Keratinocyte (primary cell): ENCODE results near the gene CDKN2D. TPM values are rescaled to one million over a fixed set of nuclear protein-coding genes. Genes with fewer than 3 reads are reported as not detected.

Experiments used
- DNase-seq: peaks from one replicate; pipeline ENCODE4 v3.0.0-alpha.2; 2011; ENCODE audit warnings: low read depth, missing footprints, low spot score
- FAIRE-seq: peaks from 2 replicates; lab custom pipeline; 2011; peaks lifted over from hg19 to GRCh38; lab: Jason Lieb, UNC
- H2AFZ ChIP-seq: 2 replicates; pipeline ENCODE4 v1.6.0; 2012; ENCODE audit warnings: low read length, control low read depth, inconsistent platforms; ENCODE audit not compliant: control insufficient read depth
- H3K27ac ChIP-seq: 2 replicates; pipeline ENCODE4 v1.5.1; 2011; ENCODE audit warnings: low read length; ENCODE audit not compliant: control insufficient read depth, insufficient read depth
- H3K27me3 ChIP-seq: 3 replicates; pipeline ENCODE4 v1.6.0; 2011; ENCODE audit warnings: low read length; ENCODE audit not compliant: control insufficient read depth, insufficient read depth; ENCODE audit errors: extremely low read depth
- H3K36me3 ChIP-seq, 2 experiments: 2 replicates in 1 of 2; 3 replicates in 1 of 2; pipeline ENCODE4 v1.5.1; 2011; ENCODE audit warnings: low read length in 2 of 2, mild to moderate bottlenecking in 1 of 2; ENCODE audit not compliant: control insufficient read depth in 2 of 2, insufficient read depth in 2 of 2; ENCODE audit errors: extremely low read depth in 1 of 2
- H3K4me1 ChIP-seq: 3 replicates; pipeline ENCODE4 v1.5.1; 2011; ENCODE audit warnings: low read length; ENCODE audit not compliant: control insufficient read depth, insufficient read depth; ENCODE audit errors: extremely low read depth
- H3K4me2 ChIP-seq: 3 replicates; pipeline ENCODE4 v1.6.0; 2011; ENCODE audit warnings: low read depth, low read length; ENCODE audit not compliant: control insufficient read depth, insufficient read depth; ENCODE audit errors: extremely low read depth
- H3K4me3 ChIP-seq, 3 experiments: fragments of 200-600 bp in 1 of 3; sonication (generic) in 1 of 3; 2 replicates in 2 of 3; 3 replicates in 1 of 3; pipeline ENCODE4 v1.5.1; 2011 to 2016; ENCODE audit warnings: low read length in 3 of 3, mild to moderate bottlenecking in 3 of 3, control low read depth in 2 of 3, inconsistent platforms in 1 of 3, low read depth in 1 of 3, mixed read lengths in 1 of 3, mixed run types in 1 of 3, moderate library complexity in 1 of 3; ENCODE audit not compliant: control insufficient read depth in 2 of 3, insufficient read depth in 2 of 3; ENCODE audit errors: extremely low read depth in 1 of 3
- H3K79me2 ChIP-seq: 2 replicates; pipeline ENCODE4 v1.6.0; 2012; ENCODE audit warnings: low read length; ENCODE audit not compliant: control insufficient read depth, insufficient read depth
- H3K9ac ChIP-seq: 3 replicates; pipeline ENCODE4 v1.6.0; 2011; ENCODE audit warnings: low read length; ENCODE audit not compliant: control insufficient read depth, insufficient read depth; ENCODE audit errors: extremely low read depth
- H3K9me1 ChIP-seq: 3 replicates; pipeline ENCODE4 v1.6.0; 2011; ENCODE audit warnings: low read length; ENCODE audit not compliant: control insufficient read depth, insufficient read depth; ENCODE audit errors: extremely low read depth
- H3K9me3 ChIP-seq: 2 replicates; pipeline ENCODE4 v1.5.1; 2012; ENCODE audit warnings: low read depth, low read length; ENCODE audit not compliant: control insufficient read depth
- H4K20me1 ChIP-seq: 3 replicates; pipeline ENCODE4 v1.6.0; 2011; ENCODE audit warnings: low read length; ENCODE audit not compliant: control insufficient read depth, insufficient read depth; ENCODE audit errors: extremely low read depth
- CTCF ChIP-seq, 3 experiments: IDR thresholded peaks in 1 of 3; conservative IDR thresholded peaks in 1 of 3; optimal IDR thresholded peaks in 1 of 3; 2 replicates in 2 of 3; 3 replicates in 1 of 3; pipeline versions ENCODE3 to v1.5.1; 2011; ENCODE audit warnings: low read length in 3 of 3, mild to moderate bottlenecking in 3 of 3, moderate library complexity in 2 of 3, control low read depth in 1 of 3, inconsistent platforms in 1 of 3; ENCODE audit not compliant: insufficient read depth in 2 of 3; ENCODE audit errors: extremely low read depth in 1 of 3
- EZH2 ChIP-seq: IDR thresholded peaks from one replicate; pipeline ENCODE4 v1.6.1; 2012; ENCODE audit warnings: inconsistent platforms, mild to moderate bottlenecking, low read length, moderate library complexity
- dilution Hi-C: fragments of 300-500 bp; cut with MboI; formaldehyde crosslinking; loops from one replicate; pipeline ENCODE4 v1.7.0; 2020; ENCODE audit warnings: low sequenced_read_pairs; ENCODE audit not compliant: extremely low pct_ligation_motif_present
- polyA plus RNA-seq, 5 experiments: library from polyadenylated mRNA; depleted of rRNA in 3 of 5; stranded (reverse) in 3 of 5; stranded (forward) in 1 of 5; unstranded in 1 of 5; fragments of >200 nt; gene quantifications; 1 replicate in 1 of 5; 2 replicates in 3 of 5; 3 replicates in 1 of 5; pipeline versions ENCODE4 v1.2.1 to v1.2.3, GENCODE V29; 2011 to 2012; ENCODE audit warnings: missing spikeins in 2 of 5, low read depth in 1 of 5, low replicate concordance in 1 of 5

Gene CDKN2D
- polyA plus RNA-seq, 1 donor (not counting 4 experiments of a cell fraction or from before 2014, with no cell fraction given) = 3.9 TPM

GRCh38 chr19:10568062-10568825, 535 bp downstream of the CDKN2D start:
- H2AFZ ChIP-seq = peak overlapping the region; percentile 52
- peaks cover 15% of the 10 kb centered on the region for H3K79me2 ChIP-seq
- H3K9me1 ChIP-seq = no peaks in the 10 kb centered on the region
- H3K9ac ChIP-seq = peak overlapping the region; percentile 48
- peaks cover 31% of the 10 kb centered on the region for H3K4me1 ChIP-seq
- no peaks in the 10 kb centered on the region for H4K20me1 ChIP-seq
- FAIRE-seq = no peak
- peak overlapping the region; percentile 56 to 86 (median 68) for H3K4me3 ChIP-seq
- no peaks in the 10 kb centered on the region for H3K27me3 ChIP-seq
- H3K27ac ChIP-seq = no peak overlapping the region
- no peaks in the 10 kb centered on the region for H3K9me3 ChIP-seq
- dilution Hi-C loops = no loop called here
- no peak for DNase-seq
- peak overlapping the region; percentile 77 for H3K4me2 ChIP-seq
- TF ChIP-seq CTCF (optimal IDR thresholded peaks at IDR 0.05 in 1 of 3, IDR thresholded peaks at IDR 0.05 in 1 of 3, conservative IDR thresholded peaks at IDR 0.05 in 1 of 3; ENCODE audit: extremely low read depth in 1 of 3, insufficient read depth in 2 of 3, low read length in 3 of 3) (peak in 2 of 3 experiments; percentile 39 to 41), EZH2 (no peak)
- H3K36me3 ChIP-seq = peaks cover 0 to 2% of the 10 kb centered on the region in 2 experiments

- peaks cover 31% of the 10 kb centered on the region for H3K4me1 ChIP-seq
- no peak overlapping the region for H3K9ac ChIP-seq
- DNase-seq (no peak), FAIRE-seq (no peak)
- no peaks in the 10 kb centered on the region for H3K27me3 ChIP-seq
- H3K36me3 ChIP-seq = peaks cover 2 to 3% of the 10 kb centered on the region in 2 experiments
- dilution Hi-C loops = no loop called here
- H3K9me3 ChIP-seq = no peaks in the 10 kb centered on the region
- H3K4me3 ChIP-seq = peak overlapping the region; percentile 56 to 86 (median 68)
- H3K27ac ChIP-seq = no peak overlapping the region
- peaks cover 15% of the 10 kb centered on the region for H3K79me2 ChIP-seq
- no peak for TF ChIP-seq CTCF (optimal IDR thresholded peaks at IDR 0.05 in 1 of 3, IDR thresholded peaks at IDR 0.05 in 1 of 3, conservative IDR thresholded peaks at IDR 0.05 in 1 of 3; ENCODE audit: extremely low read depth in 1 of 3, insufficient read depth in 2 of 3, low read length in 3 of 3)
- no peak for TF ChIP-seq EZH2
- H3K4me2 ChIP-seq = peak overlapping the region; percentile 77
- no peak overlapping the region for H2AFZ ChIP-seq
- no peaks in the 10 kb centered on the region for H3K9me1 ChIP-seq
- no peaks in the 10 kb centered on the region for H4K20me1 ChIP-seq
Observed at GRCh38 chr19:10567656-10568055, 1.1 kb downstream of the CDKN2D start.
